K562 (cell line): Measurements from ENCODE around the gene SELENOO.

Experiments used
- ERF ChIP-seq: fragments of 450-650 bp; formaldehyde crosslinking; IDR thresholded peaks from 2 replicates; pipeline ENCODE4 v1.4.0; 2020; ENCODE audit warnings: mild to moderate bottlenecking, mixed read lengths
- EZH2 ChIP-seq: IDR thresholded peaks from 2 replicates; pipeline ENCODE4 v1.6.1; 2012; ENCODE audit warnings: low read depth, mild to moderate bottlenecking, inconsistent platforms, low read length, borderline replicate concordance
- GABPA ChIP-seq: fragments of 200-800 bp; sonication (Bioruptor generic); conservative IDR thresholded peaks from 2 replicates; pipeline ENCODE4 v1.6.1; 2016; ENCODE audit warnings: low read depth, missing genetic modification characterization, missing compliant biosample characterization
- KLF16 ChIP-seq: IDR thresholded peaks from 2 replicates; pipeline ENCODE4 v1.6.1; 2016; ENCODE audit warnings: antibody characterized with exemption
- POLR2AphosphoS5 ChIP-seq: IDR thresholded peaks from 2 replicates; pipeline ENCODE4 v1.6.1; 2011; ENCODE audit warnings: mild to moderate bottlenecking, low read depth, low read length, moderate library complexity; ENCODE audit not compliant: control insufficient read depth, insufficient read depth
- POLR3A ChIP-seq: IDR thresholded peaks from 2 replicates; pipeline ENCODE4 v1.6.1; 2011; ENCODE audit warnings: borderline replicate concordance, mild to moderate bottlenecking, moderate library complexity; ENCODE audit not compliant: insufficient read length, insufficient read depth; ENCODE audit errors: extremely low read depth
- TCF7 ChIP-seq: sonication (generic); IDR thresholded peaks from 2 replicates; pipeline ENCODE4 v1.6.1; 2016; ENCODE audit warnings: antibody characterized with exemption, borderline replicate concordance
- ZKSCAN3 ChIP-seq: fragments of 250-450 bp; sonication (Bioruptor Pico); IDR thresholded peaks from 2 replicates; pipeline ENCODE4 v1.4.0; 2020
- ZNF143 ChIP-seq: sonication (generic); formaldehyde crosslinking; IDR thresholded peaks from 2 replicates; pipeline ENCODE4 v1.9.0; 2022; ENCODE audit warnings: mild to moderate bottlenecking, missing genetic modification reagents
- TF ChIP-seq, protein P1 (sequence below): fragments of 450-650 bp; IDR thresholded peaks from 2 replicates; pipeline ENCODE4 v1.6.1; 2016; ENCODE audit warnings: borderline replicate concordance
- TF ChIP-seq, protein P2 (sequence below), 3 experiments: IDR thresholded peaks in 2 of 3; conservative IDR thresholded peaks in 1 of 3; 2 replicates each; pipeline ENCODE4 v1.5.1; 2011 to 2012; ENCODE audit warnings: low read length in 3 of 3, mild to moderate bottlenecking in 3 of 3, control low read depth in 2 of 3, improper control_type of control experiment in 1 of 3, inconsistent platforms in 1 of 3, low read depth in 1 of 3, mixed read lengths in 1 of 3, moderate library complexity in 1 of 3; ENCODE audit not compliant: insufficient read depth in 2 of 3

DNA sequence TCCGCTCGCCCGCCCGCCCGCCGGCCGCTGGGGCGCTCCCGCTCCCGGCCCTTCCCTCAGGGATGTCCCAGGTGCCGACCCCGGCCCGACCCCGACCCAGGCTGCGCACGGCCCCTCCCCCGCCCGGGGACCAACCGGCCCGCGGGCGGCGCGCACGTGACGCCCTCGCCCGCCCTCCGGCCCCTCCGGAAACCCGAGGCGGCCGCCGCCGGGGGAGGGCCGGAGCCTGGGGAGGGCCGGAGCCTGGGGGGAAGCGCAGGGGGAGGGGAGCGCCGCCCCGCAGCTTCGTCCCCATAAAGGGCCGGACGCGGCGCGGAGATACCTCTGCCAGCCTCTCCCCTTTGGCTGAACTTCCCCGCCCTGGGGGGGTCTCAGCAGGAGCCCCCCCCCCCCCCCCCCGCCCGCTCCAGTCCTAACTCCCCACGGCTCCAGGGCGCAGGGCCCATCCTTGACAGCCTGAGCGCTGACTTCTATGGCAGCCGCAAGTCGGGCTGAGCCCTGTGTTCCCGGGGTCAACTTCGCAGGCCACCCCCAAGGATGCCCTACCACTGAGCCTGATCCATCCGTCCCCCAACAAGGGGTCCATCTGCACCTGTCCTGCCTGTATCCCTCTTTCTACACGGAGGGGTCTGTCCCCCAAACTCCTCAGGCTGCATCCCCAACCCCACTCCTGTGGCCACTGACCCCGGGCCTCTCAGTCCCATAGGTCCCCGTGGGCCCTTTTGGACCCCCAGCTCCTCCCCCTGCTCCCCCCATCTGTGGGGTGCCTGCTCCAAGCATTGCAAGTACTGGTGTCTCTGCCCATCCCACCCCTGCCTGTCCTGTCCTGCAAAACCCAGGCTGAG lies 61.0 kb downstream of the SELENOO start, which contains the start of gene MAPK12:
- TF ChIP-seq EZH2 (no peak), POLR3A (no peak), ZNF143 (CRISPR knock-in tag) (no peak), ERF (CRISPR knock-in tag) (no peak), KLF16 (no peak), ZKSCAN3 (CRISPR knock-in tag) (no peak), GABPA (tag) (peak; percentile 42), POLR2AphosphoS5 (no peak), TCF7 (no peak)
- TF ChIP-seq, protein P1, sequence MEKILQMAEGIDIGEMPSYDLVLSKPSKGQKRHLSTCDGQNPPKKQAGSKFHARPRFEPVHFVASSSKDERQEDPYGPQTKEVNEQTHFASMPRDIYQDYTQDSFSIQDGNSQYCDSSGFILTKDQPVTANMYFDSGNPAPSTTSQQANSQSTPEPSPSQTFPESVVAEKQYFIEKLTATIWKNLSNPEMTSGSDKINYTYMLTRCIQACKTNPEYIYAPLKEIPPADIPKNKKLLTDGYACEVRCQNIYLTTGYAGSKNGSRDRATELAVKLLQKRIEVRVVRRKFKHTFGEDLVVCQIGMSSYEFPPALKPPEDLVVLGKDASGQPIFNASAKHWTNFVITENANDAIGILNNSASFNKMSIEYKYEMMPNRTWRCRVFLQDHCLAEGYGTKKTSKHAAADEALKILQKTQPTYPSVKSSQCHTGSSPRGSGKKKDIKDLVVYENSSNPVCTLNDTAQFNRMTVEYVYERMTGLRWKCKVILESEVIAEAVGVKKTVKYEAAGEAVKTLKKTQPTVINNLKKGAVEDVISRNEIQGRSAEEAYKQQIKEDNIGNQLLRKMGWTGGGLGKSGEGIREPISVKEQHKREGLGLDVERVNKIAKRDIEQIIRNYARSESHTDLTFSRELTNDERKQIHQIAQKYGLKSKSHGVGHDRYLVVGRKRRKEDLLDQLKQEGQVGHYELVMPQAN: no peak
- TF ChIP-seq, protein P2, sequence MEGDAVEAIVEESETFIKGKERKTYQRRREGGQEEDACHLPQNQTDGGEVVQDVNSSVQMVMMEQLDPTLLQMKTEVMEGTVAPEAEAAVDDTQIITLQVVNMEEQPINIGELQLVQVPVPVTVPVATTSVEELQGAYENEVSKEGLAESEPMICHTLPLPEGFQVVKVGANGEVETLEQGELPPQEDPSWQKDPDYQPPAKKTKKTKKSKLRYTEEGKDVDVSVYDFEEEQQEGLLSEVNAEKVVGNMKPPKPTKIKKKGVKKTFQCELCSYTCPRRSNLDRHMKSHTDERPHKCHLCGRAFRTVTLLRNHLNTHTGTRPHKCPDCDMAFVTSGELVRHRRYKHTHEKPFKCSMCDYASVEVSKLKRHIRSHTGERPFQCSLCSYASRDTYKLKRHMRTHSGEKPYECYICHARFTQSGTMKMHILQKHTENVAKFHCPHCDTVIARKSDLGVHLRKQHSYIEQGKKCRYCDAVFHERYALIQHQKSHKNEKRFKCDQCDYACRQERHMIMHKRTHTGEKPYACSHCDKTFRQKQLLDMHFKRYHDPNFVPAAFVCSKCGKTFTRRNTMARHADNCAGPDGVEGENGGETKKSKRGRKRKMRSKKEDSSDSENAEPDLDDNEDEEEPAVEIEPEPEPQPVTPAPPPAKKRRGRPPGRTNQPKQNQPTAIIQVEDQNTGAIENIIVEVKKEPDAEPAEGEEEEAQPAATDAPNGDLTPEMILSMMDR (IDR thresholded peaks at IDR 0.05 in 2 of 3, conservative IDR thresholded peaks at IDR 0.05 in 1 of 3; ENCODE audit: insufficient read depth in 2 of 3, low read depth in 1 of 3, low read length in 3 of 3): no peak
